ENCODE results near the gene SCRN3. TPM values are rescaled to one million over a fixed set of nuclear protein-coding genes. Genes with fewer than 3 reads are reported as not detected.
"Not testable (repeated sequence)": the region's sequence is repeated elsewhere in the genome, so short reads cannot be mapped to it uniquely, and the experiment has no call there.

SCRN3 gene
- total RNA-seq, 1 donor from 2014 or later = 27.4 TPM

DNA sequence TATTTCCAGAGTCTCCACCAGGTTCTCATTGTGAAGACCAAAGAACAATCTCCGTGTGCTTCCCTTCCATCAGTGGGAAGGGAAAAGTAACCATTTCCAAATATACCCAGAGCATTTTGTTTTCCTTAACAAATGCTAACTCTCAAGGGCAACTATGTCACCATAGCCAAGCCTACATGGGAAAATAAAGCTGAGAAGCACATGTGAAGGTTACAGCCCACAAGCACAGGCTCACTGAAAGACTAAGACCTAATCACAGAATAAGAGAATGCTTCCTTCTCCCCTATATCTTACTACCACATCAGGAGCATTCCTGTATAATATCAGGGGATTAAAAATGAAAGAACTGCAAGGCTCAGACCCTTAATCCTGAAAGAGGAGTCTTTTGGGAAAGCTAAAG, 32.6 kb upstream of the SCRN3 start:
- intact Hi-C loops (cut with DNase I) = no loop called here
- Histone ChIP-seq H3K9me3 (no peaks in the 10 kb centered on the region), H3K4me3 (no peak overlapping the region), H3K36me3 (peaks cover 46% of the 10 kb centered on the region), H3K4me1 (no peaks in the 10 kb centered on the region), H3K27me3 (ENCODE audit: low read depth) (no peaks in the 10 kb centered on the region), H3K27ac (no peak overlapping the region)
- ATAC-seq (no peak), DNase-seq (no peak)
- TF ChIP-seq, protein P1, sequence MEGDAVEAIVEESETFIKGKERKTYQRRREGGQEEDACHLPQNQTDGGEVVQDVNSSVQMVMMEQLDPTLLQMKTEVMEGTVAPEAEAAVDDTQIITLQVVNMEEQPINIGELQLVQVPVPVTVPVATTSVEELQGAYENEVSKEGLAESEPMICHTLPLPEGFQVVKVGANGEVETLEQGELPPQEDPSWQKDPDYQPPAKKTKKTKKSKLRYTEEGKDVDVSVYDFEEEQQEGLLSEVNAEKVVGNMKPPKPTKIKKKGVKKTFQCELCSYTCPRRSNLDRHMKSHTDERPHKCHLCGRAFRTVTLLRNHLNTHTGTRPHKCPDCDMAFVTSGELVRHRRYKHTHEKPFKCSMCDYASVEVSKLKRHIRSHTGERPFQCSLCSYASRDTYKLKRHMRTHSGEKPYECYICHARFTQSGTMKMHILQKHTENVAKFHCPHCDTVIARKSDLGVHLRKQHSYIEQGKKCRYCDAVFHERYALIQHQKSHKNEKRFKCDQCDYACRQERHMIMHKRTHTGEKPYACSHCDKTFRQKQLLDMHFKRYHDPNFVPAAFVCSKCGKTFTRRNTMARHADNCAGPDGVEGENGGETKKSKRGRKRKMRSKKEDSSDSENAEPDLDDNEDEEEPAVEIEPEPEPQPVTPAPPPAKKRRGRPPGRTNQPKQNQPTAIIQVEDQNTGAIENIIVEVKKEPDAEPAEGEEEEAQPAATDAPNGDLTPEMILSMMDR (IDR thresholded peaks at IDR 0.05) = no peak

DNA sequence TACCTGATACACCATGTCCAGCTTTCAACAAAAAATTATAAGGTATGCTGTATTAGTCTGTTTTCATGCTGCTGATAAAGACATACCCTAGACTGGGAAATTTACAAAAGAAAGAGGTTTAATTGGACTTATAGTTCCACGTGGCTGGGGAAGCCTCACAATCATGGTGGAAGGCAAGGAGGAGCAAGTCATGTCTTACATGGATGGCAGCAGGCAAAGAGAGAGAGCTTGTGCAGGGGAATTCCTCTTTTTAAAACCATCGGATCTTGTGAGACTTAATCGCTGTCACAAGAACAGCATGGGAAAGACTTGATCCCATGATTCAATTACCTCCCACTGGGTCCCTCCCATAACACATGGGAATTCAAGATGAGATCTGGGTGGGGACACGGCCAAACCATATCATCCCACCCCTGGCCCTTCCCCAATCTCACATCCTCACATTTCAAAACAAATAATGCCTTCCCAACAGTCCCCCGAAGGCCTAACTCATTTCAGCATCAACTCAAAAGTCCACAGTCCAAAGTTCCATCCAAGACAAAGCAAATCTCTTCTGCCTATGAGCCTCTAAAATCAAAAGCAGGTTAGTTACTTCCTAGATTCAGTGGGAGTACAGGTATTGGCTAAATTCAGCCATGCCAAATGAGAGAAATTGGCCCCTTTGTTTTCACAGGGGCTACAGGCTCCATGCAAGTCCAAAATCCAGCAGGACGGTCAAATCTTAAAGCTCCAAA, 31.9 kb upstream of the SCRN3 start:
- H3K27ac ChIP-seq; H3K4me1 ChIP-seq; H3K27me3 ChIP-seq (ENCODE audit: low read depth); DNase-seq; intact Hi-C loops (cut with DNase I); H3K4me3 ChIP-seq; H3K9me3 ChIP-seq; ATAC-seq: not testable (repeated sequence)
- peaks cover 39% of the 10 kb centered on the region for H3K36me3 ChIP-seq

DNA sequence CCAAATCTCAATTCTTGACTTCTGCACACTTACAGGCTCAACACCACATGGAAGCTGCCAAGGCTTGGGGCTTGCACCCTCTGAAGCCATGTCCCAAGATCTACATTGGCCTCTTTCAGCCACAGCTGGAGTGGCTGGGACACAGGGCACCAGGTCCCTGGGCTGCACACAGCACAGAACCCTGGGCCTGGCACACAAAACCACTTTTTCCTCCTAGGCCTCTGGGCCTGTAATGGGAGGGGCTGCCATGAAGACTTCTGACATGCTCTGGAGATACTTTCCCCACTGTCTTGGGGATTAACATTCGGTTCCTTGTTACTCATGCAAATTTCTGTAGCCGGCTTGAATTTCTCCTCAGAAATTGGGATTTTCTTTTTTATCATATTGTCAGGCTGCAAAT, 30.9 kb upstream of the SCRN3 start:
- H3K4me3 ChIP-seq = no peak overlapping the region
- no peaks in the 10 kb centered on the region for H3K9me3 ChIP-seq
- H3K27me3 ChIP-seq (ENCODE audit: low read depth) = no peaks in the 10 kb centered on the region
- H3K27ac ChIP-seq = no peak overlapping the region
- no peak for DNase-seq
- intact Hi-C loops (cut with DNase I) = no loop called here
- peaks cover 39% of the 10 kb centered on the region for H3K36me3 ChIP-seq
- H3K4me1 ChIP-seq = no peaks in the 10 kb centered on the region
- TF ChIP-seq, protein P1 (IDR thresholded peaks at IDR 0.05) = no peak
- no peak for ATAC-seq

DNA sequence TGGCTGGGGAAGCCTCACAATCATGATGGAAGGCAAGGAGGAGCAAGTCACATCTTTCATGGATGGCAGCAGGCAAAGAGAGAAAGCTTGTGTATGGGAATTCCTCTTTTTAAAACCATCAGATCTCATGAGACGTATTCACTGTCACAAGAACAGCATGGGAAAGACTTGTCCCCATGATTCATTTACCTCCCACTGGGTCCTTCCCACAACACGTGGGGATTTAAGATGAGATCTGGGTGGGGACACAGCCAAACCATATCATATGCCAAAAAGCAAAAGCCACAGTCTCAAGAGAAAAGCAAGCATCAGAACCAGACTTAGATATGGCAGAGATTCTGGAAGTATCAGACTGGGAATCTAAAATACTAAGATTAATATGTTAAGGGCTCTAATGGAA, 30.0 kb upstream of the SCRN3 start:
- no peaks in the 10 kb centered on the region for H3K27me3 ChIP-seq (ENCODE audit: low read depth)
- ATAC-seq (no peak), DNase-seq (no peak)
- no peak overlapping the region for H3K27ac ChIP-seq
- H3K9me3 ChIP-seq = no peaks in the 10 kb centered on the region
- intact Hi-C loops (cut with DNase I) = no loop called here
- no peak overlapping the region for H3K4me3 ChIP-seq
- H3K4me1 ChIP-seq = no peaks in the 10 kb centered on the region
- TF ChIP-seq, protein P1 (IDR thresholded peaks at IDR 0.05) = no peak
- peaks cover 48% of the 10 kb centered on the region for H3K36me3 ChIP-seq

DNA sequence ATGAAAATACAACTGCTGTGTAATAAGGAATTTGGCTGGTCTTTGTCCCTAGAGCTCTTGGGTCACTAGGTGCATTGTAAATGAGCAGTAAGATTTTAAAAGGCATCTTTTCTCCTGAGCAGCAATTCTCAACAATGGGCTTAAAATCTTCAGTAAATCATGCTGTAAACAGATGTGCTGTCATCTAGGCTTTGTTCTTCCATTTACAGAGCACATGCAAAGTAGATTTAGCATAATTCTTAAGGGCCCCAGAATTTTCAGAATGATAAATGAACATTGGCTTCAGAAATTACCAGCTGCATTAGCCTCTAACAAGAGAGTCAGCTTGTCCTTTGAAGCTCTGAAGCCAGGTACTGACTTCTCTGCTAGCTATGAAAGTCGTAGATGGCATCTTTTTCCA, 26.8 kb upstream of the SCRN3 start:
- intact Hi-C loops (cut with DNase I) = no loop called here
- ATAC-seq = no peak
- DNase-seq = no peak
- TF ChIP-seq, protein P1 (IDR thresholded peaks at IDR 0.05) = no peak
- Histone ChIP-seq H3K9me3 (no peaks in the 10 kb centered on the region), H3K27ac (no peak overlapping the region), H3K36me3 (peaks cover 75% of the 10 kb centered on the region), H3K4me3 (no peak overlapping the region), H3K4me1 (no peaks in the 10 kb centered on the region), H3K27me3 (ENCODE audit: low read depth) (no peaks in the 10 kb centered on the region)

DNA sequence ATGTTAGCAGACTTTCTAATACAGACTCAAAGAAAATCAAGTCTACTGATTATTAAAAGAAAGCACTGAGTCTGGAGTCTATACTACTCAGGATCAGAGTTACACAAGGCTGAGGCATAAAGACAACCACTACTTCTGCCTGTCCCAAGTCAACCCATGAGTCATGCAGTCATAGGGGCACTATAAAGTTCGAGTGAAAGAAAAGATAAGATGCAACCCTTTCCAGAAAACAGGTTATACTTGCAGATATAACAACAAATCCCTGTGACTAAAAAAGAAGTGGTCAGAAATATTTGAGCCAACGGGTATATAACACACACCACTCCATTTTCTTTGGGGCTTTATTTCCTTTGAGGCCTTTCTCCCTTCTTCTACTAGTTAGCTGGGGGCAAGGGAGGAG, 18.6 kb upstream of the SCRN3 start:
- no peak for ATAC-seq
- Histone ChIP-seq H3K36me3 (peaks cover 97% of the 10 kb centered on the region), H3K9me3 (no peaks in the 10 kb centered on the region), H3K4me3 (no peak overlapping the region), H3K27me3 (ENCODE audit: low read depth) (no peaks in the 10 kb centered on the region), H3K27ac (no peak overlapping the region), H3K4me1 (no peaks in the 10 kb centered on the region)
- intact Hi-C loops (cut with DNase I) = no loop called here
- no peak for DNase-seq
- TF ChIP-seq, protein P1 (IDR thresholded peaks at IDR 0.05) = no peak
